HG03442 (cell line): ENCODE measurements around the gene RPN1.
"Not testable (repeated sequence)": the region's sequence is repeated elsewhere in the genome, so short reads cannot be mapped to it uniquely, and the experiment has no call there.

Experiments
- ATAC-seq: cut with Tn5 transposase; IDR thresholded peaks from one replicate; pipeline ENCODE4 v1.9.1; 2021; ENCODE audit warnings: mild to moderate bottlenecking, moderate library complexity; ENCODE audit not compliant: unreplicated experiment

RPN1 gene

GRCh38 chr3:128650096-128651050, at the start of gene RPN1:
TSS of gene RPN1 (minus strand) at chr3:128650818. CDS start at chr3:128650800, 18 bp downstream.
- ATAC-seq = peak; percentile 90

DNA sequence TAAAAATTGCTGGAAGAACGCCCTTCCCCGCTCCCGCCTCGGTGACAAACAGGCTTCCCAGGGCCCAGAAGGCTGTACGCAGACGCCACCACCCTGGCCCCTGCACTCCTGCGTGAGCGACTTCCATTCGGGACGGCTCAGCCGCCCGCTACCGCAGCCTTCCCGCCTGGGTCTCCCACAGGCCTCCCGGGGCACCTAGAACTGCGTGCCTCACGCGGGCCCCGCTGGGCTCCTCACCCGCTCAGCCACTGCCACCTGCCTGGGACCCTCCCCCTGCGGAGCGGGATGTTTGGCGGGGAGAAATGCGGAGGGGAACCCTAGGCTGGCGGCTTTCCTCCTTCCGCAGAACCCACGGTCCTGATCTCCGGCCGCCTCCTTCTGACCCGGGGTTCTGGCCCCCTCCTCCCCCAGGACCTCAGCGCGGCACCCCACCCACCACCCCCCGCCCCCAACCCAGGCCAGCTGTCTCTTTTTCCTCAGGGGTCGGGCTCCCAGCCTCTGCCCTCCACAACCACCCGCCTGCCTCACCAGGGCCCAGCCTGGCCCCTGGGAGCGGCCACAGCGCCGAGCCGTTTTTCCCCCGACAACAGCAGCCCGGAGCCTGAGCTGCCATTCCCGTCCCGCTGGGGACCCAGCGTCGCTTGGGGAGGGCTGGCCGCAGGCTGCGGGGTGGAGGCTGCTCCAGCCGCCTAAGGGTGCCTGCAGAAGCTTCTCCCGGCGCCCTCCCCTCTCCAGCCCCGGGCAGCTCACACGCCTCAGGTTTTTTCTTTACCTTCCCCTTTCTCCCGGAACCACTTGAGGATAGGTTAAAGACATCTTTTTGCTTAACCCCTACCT, 47.8 kb upstream of the RPN1 start:
- ATAC-seq = no peak

- no peak for ATAC-seq
These were observed 46.7 kb upstream of the RPN1 start for GRCh38 chr3:128697341-128697740.

DNA sequence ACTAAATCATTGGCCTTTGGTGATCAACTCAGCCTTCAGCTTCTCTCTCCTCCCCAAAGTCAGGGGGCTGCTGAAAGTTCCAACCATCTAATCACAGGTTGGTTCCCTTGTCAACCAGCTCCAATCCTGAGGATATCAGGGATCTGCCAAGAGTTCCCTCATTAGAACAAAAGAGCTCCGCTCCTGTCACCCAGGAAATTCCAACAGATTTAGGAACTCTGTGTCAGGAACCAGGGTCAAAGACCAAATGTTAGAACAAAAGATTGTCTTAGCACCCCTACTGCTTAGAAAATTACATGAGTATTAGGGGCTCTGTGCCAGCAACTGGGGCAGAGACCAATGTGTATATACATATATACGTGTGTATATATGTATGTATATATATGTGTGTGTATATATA, 43.1 kb upstream of the RPN1 start:
- ATAC-seq = no peak

DNA sequence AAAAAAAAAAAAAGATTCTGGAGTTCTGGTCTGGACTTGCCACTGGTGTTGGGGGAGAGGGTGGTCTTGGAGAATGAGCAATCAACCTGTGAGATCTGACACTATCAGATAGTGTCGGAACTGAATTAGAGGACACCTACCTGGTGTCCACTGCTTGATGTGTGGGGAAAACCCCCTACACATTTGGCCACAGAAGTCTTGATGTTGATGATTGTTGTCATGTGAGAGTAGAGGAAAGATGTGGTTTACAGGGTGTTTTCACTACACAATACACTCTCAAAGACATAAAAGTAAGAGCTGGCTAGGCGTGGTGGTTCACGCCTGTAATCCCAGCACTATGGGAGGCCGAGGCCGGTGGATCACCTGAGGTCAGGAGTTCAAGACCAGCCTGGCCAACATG, 38.4 kb upstream of the RPN1 start:
- ATAC-seq = no peak

DNA sequence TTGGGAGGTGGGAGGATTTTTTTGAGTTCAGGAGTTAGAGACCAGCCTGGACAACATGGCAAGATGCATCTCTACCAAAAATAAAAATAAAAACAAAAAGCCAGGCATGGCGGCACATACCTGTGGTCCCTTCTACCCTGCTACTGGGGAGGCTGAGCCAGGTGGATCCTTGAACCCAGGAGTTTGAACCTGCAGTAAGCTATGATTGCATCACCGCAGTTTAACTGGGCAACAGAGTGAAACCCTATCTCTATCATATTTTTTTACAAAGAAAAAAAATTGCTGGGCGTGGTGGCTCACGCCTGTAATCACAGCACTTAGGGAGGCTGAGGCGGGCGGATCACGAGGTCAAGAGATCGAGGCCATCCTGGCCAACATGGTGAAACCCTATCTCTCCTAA, 35.8 kb upstream of the RPN1 start:
- ATAC-seq = no peak

DNA sequence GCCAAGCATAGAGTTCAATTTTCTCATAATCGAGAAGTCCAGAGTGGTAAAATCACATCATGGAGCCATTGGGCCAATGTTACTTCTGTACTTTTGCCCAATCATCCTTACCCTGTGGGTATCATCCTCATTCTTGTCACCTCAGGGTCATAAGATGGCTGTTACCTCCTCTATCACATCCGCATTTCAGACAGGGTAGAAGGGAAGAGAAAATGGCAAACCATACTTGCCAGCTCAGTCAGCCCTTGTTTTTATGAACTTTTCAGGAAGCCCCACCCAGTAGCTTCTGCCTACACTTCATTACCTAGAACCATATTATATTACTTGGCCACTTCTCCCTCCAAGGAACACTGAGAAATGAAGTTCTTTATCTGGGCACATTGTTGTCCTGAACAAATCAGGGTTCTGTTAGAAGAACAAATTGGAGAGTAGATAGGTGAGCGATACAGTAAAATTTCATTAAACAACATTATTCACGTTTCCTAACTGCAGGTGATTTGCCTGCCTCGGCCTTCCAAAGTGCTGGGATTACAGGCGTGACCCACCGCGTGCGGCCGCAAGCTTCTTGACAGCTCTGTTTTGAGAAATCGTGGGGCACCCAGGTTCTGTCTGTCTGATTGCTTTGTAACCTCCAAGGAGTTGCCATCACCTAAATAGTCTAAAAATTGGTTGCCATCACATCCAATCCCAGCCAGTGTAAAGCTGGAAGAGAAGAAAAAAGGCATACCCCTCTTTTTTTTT, 34.5 kb upstream of the RPN1 start:
- no peak for ATAC-seq

- no peak for ATAC-seq
These were observed 33.3 kb upstream of the RPN1 start for GRCh38 chr3:128683957-128684356.

- no peak for ATAC-seq
These were observed 30.8 kb upstream of the RPN1 start for GRCh38 chr3:128681369-128681829.

DNA sequence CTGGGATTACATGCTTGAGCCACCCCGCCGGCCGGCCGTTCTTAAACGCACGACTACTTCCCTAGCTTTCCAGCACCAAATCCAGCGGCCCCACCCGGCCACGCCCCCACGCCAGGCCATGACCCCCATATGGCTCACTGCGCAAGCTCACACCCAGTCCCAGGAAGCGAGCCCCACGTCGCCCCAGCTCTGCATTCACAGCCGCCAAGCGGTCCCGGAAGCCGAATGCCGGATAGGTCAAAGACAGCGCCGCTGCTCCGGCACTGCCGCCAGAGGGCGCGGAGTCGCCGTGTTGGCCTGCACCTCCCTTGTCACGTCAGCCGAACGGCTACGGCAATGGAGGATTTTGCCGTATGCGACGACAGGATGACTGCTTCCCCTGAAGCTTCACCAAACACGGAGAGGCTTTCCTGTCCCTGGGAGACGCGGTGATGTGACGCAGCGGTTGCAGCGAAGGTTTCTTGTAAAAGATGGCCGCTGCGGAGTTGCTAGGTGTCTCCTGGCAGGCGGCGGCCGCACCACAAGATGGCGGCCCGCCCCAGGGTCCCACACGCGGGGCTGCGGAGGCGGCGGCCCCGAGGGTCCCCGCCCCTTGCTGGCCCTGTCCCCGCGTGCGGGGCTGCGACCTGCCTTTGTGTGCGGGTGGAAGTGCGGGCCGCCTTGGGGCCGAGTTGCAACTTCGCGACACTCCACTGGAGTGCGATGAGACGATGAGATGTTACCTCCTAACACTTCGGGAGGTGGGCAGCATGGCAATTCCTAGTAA, 30.2 kb upstream of the RPN1 start:
- ATAC-seq = peak; percentile 94

- no peak for ATAC-seq
These were observed 28.7 kb upstream of the RPN1 start for GRCh38 chr3:128679338-128679737.

DNA sequence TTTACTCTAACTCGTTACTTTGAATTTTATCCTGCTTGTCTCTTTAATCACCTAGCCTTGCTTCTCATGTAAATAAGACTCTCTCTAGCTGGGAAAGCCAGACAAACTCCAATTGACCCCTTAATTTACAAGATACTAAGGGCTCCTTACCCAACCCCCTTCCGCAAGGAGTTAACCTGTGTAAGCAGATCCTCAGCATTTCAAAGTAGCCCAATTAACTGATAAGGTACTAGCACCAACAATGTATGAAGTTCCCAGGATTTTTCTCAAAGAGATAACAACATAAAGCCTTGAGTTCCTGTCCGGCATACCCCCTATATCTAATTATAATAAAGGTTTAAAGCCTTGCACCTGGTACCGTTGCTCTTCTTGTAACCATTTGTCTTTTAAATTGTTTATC, 25.2 kb upstream of the RPN1 start:
- ATAC-seq = not testable (repeated sequence)

DNA sequence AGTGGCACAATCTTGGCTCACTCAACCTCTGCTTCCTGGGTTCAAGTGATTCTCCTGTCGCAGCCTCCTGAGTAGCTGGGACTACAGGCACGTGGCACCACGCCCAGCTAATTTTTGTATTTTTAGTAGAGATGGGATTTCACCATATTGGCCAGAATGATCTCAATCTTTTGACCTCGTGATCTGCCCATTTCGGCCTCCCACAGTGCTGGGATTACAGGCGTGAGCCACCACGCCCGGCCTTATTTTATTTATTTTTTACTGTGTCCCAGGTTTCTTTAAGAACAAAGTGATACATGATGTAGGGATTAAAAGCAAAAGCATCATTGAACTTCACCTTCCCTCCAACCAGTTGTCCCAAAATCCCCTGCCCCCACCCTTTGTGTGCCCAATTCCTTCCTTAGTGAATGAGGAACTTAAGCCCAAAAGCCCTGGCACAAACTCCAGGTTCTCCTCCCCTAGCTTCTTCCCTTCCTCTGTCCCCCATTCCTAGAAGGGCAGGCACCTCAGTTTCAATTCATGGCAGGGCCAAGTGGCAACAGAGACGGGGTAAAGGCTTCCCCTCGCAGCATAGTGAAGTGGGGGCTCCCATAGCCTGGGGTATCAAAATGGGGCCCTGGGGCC, 23.7 kb upstream of the RPN1 start:
- ATAC-seq = no peak

GRCh38 chr3:128667641-128668040, 17.0 kb upstream of the RPN1 start:
- ATAC-seq = no peak

DNA sequence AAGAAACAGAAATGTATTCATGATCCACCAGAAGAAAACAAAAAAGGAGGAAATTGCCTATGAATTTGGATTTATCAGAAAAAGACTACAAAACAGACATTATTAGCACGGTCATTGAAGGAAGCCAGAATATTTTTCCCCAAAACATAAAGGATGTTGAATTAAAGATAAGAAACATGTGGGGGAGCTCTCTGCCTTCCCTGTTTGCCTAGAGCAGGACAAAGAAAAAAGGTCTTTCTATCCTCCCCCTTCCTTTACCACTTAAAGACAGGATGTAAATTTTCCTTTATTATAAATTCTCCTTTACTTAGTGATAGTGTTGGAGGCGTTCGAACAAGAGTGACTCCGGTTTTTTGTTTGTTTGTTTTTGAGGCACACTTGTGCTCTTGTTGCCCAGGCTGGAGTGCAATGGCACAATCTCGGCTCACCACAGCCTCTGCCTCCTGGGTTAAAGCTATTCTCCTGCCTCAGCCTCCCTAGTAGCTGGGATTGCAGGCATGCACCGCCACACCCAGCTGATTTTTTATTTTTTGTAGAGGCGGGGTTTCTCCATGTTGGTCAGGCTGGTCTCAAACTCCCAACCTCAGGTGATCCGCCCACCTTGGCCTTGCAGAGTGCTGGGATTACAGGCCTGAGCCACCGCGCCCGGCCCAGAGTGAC, 14.9 kb upstream of the RPN1 start:
- ATAC-seq = no peak

GRCh38 chr3:128663151-128663550, 12.5 kb upstream of the RPN1 start:
- ATAC-seq = no peak

GRCh38 chr3:128655531-128655930, 4.9 kb upstream of the RPN1 start:
- no peak for ATAC-seq

DNA sequence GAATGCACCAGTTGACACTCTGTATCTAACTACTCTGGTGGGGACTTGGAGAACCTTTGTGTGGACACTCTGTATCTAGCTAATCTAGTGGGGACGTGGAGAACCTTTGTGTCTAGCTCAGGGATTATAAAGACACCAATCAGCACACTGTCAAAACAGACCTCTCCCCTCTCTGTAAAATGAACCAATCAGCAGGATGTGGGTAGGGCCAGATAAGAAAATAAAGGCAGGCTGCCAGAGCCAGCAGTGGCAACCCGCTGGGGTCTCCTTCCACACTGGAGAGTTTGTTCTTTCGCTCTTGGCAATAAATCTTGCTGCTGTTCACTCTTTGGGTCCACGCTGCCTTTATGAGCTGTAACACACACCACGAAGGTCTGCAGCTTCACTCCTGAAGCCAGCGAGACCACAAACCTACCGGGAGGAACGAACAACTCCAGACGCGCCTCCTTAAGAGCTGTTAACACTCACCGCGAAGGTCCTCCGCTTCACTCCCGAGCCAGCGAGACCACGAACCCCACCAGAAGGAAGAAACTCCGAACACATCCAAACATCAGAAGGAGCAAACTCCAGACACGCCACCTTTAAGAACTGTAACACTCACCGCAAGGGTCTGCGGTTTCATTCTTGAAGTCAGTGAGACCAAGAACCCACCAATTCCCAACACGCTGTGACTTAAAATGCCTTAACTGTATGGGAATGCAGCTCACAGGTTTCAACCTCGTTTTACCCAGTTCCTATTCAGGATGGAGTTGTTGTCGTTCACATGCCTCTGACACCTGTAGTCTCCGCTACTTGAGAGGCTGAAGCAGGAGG, 3.6 kb upstream of the RPN1 start:
- ATAC-seq = not testable (repeated sequence)
